A549 (cell line): ENCODE measurements around the gene BBS10.

Experiments
- CHD2 ChIP-seq: fragments of 150-350 bp; IDR thresholded peaks from 2 replicates; pipeline ENCODE4 v1.6.1; 2014; ENCODE audit warnings: low read length; ENCODE audit not compliant: partially characterized antibody
- EP300 ChIP-seq, 2 experiments: fragments of >200 bp; sonication (Bioruptor Twin); formaldehyde crosslinking; IDR thresholded peaks; 2 replicates in 1 of 2; 3 replicates in 1 of 2; pipeline ENCODE4 v1.6.1; 2016 to 2017
- HOXB5 ChIP-seq: fragments of 250-450 bp; sonication (Bioruptor Pico); IDR thresholded peaks from 2 replicates; pipeline ENCODE4 v1.5.0; 2020; ENCODE audit warnings: mild to moderate bottlenecking, moderate library complexity
- PHF8 ChIP-seq: fragments of 200-600 bp; sonication (generic); IDR thresholded peaks from 2 replicates; pipeline ENCODE4 v1.6.1; 2016; ENCODE audit warnings: low read depth, mild to moderate bottlenecking, antibody characterized with exemption, moderate library complexity, borderline replicate concordance
- RAD21 ChIP-seq, 2 experiments: fragments of >200 bp in 1 of 2; sonication (Bioruptor Twin) in 1 of 2; formaldehyde crosslinking in 1 of 2; IDR thresholded peaks in 1 of 2; conservative IDR thresholded peaks in 1 of 2; 2 replicates in 1 of 2; 3 replicates in 1 of 2; pipeline ENCODE4 v1.6.1; 2012 to 2018; ENCODE audit warnings: inconsistent platforms in 1 of 2
- REST ChIP-seq: fragments of 200-600 bp; sonication (generic); IDR thresholded peaks from 2 replicates; pipeline ENCODE4 v1.6.1; 2016; ENCODE audit warnings: antibody characterized with exemption, mild to moderate bottlenecking, moderate library complexity
- ZC3H11A ChIP-seq: fragments of 450-650 bp; IDR thresholded peaks from 2 replicates; pipeline ENCODE4 v1.6.1; 2014; ENCODE audit warnings: antibody characterized with exemption, mild to moderate bottlenecking
- ZNF302 ChIP-seq: fragments of 250-450 bp; sonication (Bioruptor Pico); IDR thresholded peaks from 2 replicates; pipeline ENCODE4 v1.9.0; 2021; ENCODE audit warnings: inconsistent platforms, mild to moderate bottlenecking, moderate library complexity
- TF ChIP-seq, protein P1 (sequence below): fragments of >200 bp; sonication (Bioruptor Twin); formaldehyde crosslinking; IDR thresholded peaks from 3 replicates; pipeline ENCODE4 v1.5.1; 2016

GRCh38 chr12:76329606-76330005, 18.6 kb downstream of the BBS10 start:
- no peak for TF ChIP-seq REST
- TF ChIP-seq, protein P1, sequence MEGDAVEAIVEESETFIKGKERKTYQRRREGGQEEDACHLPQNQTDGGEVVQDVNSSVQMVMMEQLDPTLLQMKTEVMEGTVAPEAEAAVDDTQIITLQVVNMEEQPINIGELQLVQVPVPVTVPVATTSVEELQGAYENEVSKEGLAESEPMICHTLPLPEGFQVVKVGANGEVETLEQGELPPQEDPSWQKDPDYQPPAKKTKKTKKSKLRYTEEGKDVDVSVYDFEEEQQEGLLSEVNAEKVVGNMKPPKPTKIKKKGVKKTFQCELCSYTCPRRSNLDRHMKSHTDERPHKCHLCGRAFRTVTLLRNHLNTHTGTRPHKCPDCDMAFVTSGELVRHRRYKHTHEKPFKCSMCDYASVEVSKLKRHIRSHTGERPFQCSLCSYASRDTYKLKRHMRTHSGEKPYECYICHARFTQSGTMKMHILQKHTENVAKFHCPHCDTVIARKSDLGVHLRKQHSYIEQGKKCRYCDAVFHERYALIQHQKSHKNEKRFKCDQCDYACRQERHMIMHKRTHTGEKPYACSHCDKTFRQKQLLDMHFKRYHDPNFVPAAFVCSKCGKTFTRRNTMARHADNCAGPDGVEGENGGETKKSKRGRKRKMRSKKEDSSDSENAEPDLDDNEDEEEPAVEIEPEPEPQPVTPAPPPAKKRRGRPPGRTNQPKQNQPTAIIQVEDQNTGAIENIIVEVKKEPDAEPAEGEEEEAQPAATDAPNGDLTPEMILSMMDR, result no peak
- TF ChIP-seq ZC3H11A, result no peak
- no peak for TF ChIP-seq CHD2
- TF ChIP-seq EP300 (IDR thresholded peaks at IDR 0.05), result no peak
- no peak for TF ChIP-seq HOXB5 (CRISPR knock-in tag)
- TF ChIP-seq PHF8, result no peak
- no peak for TF ChIP-seq RAD21 (conservative IDR thresholded peaks at IDR 0.05 in 1 of 2, IDR thresholded peaks at IDR 0.05 in 1 of 2)
- TF ChIP-seq ZNF302 (CRISPR knock-in tag), result no peak
